Mucosa of descending colon (tissue), 3 donors: ENCODE data around the gene SZT2. TPM values are rescaled to one million over a fixed set of nuclear protein-coding genes. Genes with fewer than 3 reads are reported as not detected.

ENCODE experiments used
- ATAC-seq: fragments of 200-7000 bp; cut with Tn5 transposase; one replicate; pipeline ENCODE4 v1.9.1; 2020; ENCODE audit warnings: mild to moderate bottlenecking, moderate library complexity
- DNase-seq, 3 donors: peaks; one replicate each; pipeline ENCODE4 v3.0.0-alpha.2; 2020
- H3K36me3 ChIP-seq: fragments of 200-600 bp; one replicate; pipeline ENCODE4 v1.8.0; 2021; ENCODE audit warnings: low read depth, mild to moderate bottlenecking
- H3K4me1 ChIP-seq: fragments of 200-600 bp; one replicate; pipeline ENCODE4 v1.8.0; 2021; ENCODE audit warnings: low read depth, mild to moderate bottlenecking
- H3K4me3 ChIP-seq: fragments of 200-600 bp; one replicate; pipeline ENCODE4 v1.8.0; 2021; ENCODE audit warnings: mild to moderate bottlenecking
- H3K9me3 ChIP-seq: fragments of 200-600 bp; one replicate; pipeline ENCODE4 v1.8.0; 2021; ENCODE audit warnings: mild to moderate bottlenecking
- CTCF ChIP-seq: fragments of 200-600 bp; IDR thresholded peaks from one replicate; pipeline ENCODE4 v1.8.0; 2022; ENCODE audit warnings: antibody characterized with exemption, mild to moderate bottlenecking
- intact Hi-C, 2 donors: fragments of 100-400 bp; cut with DNase I in 1 of 2; cut with micrococcal nuclease in 1 of 2; formaldehyde crosslinking; loops; one replicate each; pipeline versions ENCODE4 v1.11.0 to v1.11.1; 2022; cut with DNase I, micrococcal nuclease
- total RNA-seq, 3 donors: library from RNA; stranded (reverse); fragmentation: NEBNext Ultra II Directional in 2 of 3; extraction: Animal tissue kit (Norgen Biotek cat#: 25700) in 2 of 3; gene quantifications; one replicate each; pipeline versions ENCODE4 v1.2.1 to v1.2.4, GENCODE V29; 2021 to 2023
- donor health status: DM: no; HTN: no; CAD: no; lungs with moderate emphysema.
- donor health status: DM: no; HTN: no; CAD: no.
- donor health status: DM: no; HTN: yes; CAD: no.

The SZT2 gene
- total RNA-seq, 3 donors from 2014 or later: 61.7 to 93.6 (median 75.4) TPM

GRCh38 chr1:43444836-43445235, 55.1 kb downstream of the SZT2 start:
- intact Hi-C loops: no loop called here
- no peak for TF ChIP-seq CTCF
- Histone ChIP-seq H3K4me3 (no peak overlapping the region), H3K9me3 (no peaks in the 10 kb centered on the region), H3K4me1 (no peaks in the 10 kb centered on the region), H3K36me3 (peaks cover 6% of the 10 kb centered on the region)
- DNase-seq (peak in 1 of 3 donors; percentile 35), ATAC-seq (no peak)

- Histone ChIP-seq H3K36me3 (peaks cover 6% of the 10 kb centered on the region), H3K4me3 (no peak overlapping the region), H3K9me3 (no peaks in the 10 kb centered on the region), H3K4me1 (no peaks in the 10 kb centered on the region)
- no peak for TF ChIP-seq CTCF
- DNase-seq (peak in 1 of 3 donors; percentile 15), ATAC-seq (no peak)
- intact Hi-C loops: no loop called here
These were observed 56.1 kb downstream of the SZT2 start for GRCh38 chr1:43445606-43446387.

- Histone ChIP-seq H3K4me3 (no peak overlapping the region), H3K4me1 (no peaks in the 10 kb centered on the region), H3K9me3 (no peaks in the 10 kb centered on the region), H3K36me3 (peaks cover 6% of the 10 kb centered on the region)
- ATAC-seq: no peak
- intact Hi-C loops: no loop called here
- TF ChIP-seq CTCF: no peak
- DNase-seq: peak in 1 of 3 donors; percentile 9
These were observed 56.7 kb downstream of the SZT2 start for GRCh38 chr1:43446388-43446740.

GRCh38 chr1:43446881-43447835, 57.5 kb downstream of the SZT2 start:
- peaks cover 6% of the 10 kb centered on the region for H3K36me3 ChIP-seq
- no peak overlapping the region for H3K4me3 ChIP-seq
- ATAC-seq (no peak), DNase-seq (peak in 1 of 3 donors; percentile 23)
- H3K4me1 ChIP-seq: no peaks in the 10 kb centered on the region
- no peaks in the 10 kb centered on the region for H3K9me3 ChIP-seq
- no peak for TF ChIP-seq CTCF
- intact Hi-C loops: no loop called here

GRCh38 chr1:43447891-43448708, 58.4 kb downstream of the SZT2 start:
- no peak for TF ChIP-seq CTCF
- intact Hi-C loops: no loop called here
- peaks cover 6% of the 10 kb centered on the region for H3K36me3 ChIP-seq
- no peaks in the 10 kb centered on the region for H3K4me1 ChIP-seq
- peak in 2 of 3 donors; percentile 28 to 31 for DNase-seq
- H3K9me3 ChIP-seq: no peaks in the 10 kb centered on the region
- no peak overlapping the region for H3K4me3 ChIP-seq
- ATAC-seq: no peak
